CD4-positive, alpha-beta T cell treated with Interleukin-17A for 4 hours (primary cell): Measurements from ENCODE around the gene FAM117A.
"Not testable (repeated sequence)": the region's sequence is repeated elsewhere in the genome, so short reads cannot be mapped to it uniquely, and the experiment has no call there.

ENCODE experiments used
- DNase-seq: peaks from one replicate; pipeline ENCODE4 v3.0.0-alpha.2; 2020; ENCODE audit warnings: mixed read lengths

The FAM117A gene

GRCh38 chr17:49739641-49740271 lies 24.2 kb downstream of the FAM117A start:
- DNase-seq, result peak; percentile 98

GRCh38 chr17:49738456-49739163 lies 25.3 kb downstream of the FAM117A start:
- no peak for DNase-seq

GRCh38 chr17:49734515-49735490 lies 29.1 kb downstream of the FAM117A start:
- DNase-seq, result no peak

- DNase-seq, result no peak
Observed at GRCh38 chr17:49731435-49731831, 32.5 kb downstream of the FAM117A start.

GRCh38 chr17:49730785-49731434 lies 33.0 kb downstream of the FAM117A start:
- DNase-seq, result no peak

GRCh38 chr17:49730078-49730784 lies 33.7 kb downstream of the FAM117A start:
- no peak for DNase-seq

GRCh38 chr17:49729069-49729468 lies 34.9 kb downstream of the FAM117A start:
- no peak for DNase-seq

- no peak for DNase-seq
Observed at GRCh38 chr17:49728425-49728824, 35.5 kb downstream of the FAM117A start.

GRCh38 chr17:49727380-49727779 lies 36.6 kb downstream of the FAM117A start:
- DNase-seq, result no peak

GRCh38 chr17:49725452-49726130 lies 38.3 kb downstream of the FAM117A start:
- DNase-seq, result no peak

GRCh38 chr17:49724552-49724951 lies 39.4 kb downstream of the FAM117A start:
- DNase-seq, result not testable (repeated sequence)

- DNase-seq, result no peak
Observed at GRCh38 chr17:49723423-49723822, 40.5 kb downstream of the FAM117A start.

- DNase-seq, result no peak
Observed at GRCh38 chr17:49722066-49722465, 41.9 kb downstream of the FAM117A start.

GRCh38 chr17:49717371-49717861 lies 46.5 kb downstream of the FAM117A start:
- no peak for DNase-seq

GRCh38 chr17:49716668-49717364 lies 47.1 kb downstream of the FAM117A start:
- no peak for DNase-seq

- peak; percentile 30 for DNase-seq
Observed at GRCh38 chr17:49715717-49716279, 48.1 kb downstream of the FAM117A start.

GRCh38 chr17:49715216-49715615 lies 48.7 kb downstream of the FAM117A start:
- peak; percentile 48 for DNase-seq

GRCh38 chr17:49708515-49709183 lies 55.3 kb downstream of the FAM117A start:
- peak; percentile 20 for DNase-seq

- DNase-seq, result peak; percentile 99
Observed at GRCh38 chr17:49707608-49708514, 56.1 kb downstream of the FAM117A start, which contains the start of gene SLC35B1. SLC35B1 (minus strand) TSS chr17:49707964; CDS start chr17:49707833, 131 bp downstream.
